H1 (cell line): ENCODE data around the gene PCDHA1. TPM values are rescaled to one million over a fixed set of nuclear protein-coding genes. Genes with fewer than 3 reads are reported as not detected.

Experiments used
- CTCF ChIA-PET: fragments of 300-600 bp; sonication (Branson Sonifier 250); formaldehyde crosslinking; loops from one replicate; lab custom pipeline; 2021; ENCODE audit not compliant: partially characterized antibody; lab: Charles Lee
- POLR2A ChIA-PET: fragments of 300-600 bp; sonication (Branson Sonifier 250); formaldehyde crosslinking; loops from one replicate; lab custom pipeline; 2021; ENCODE audit warnings: inconsistent platforms; ENCODE audit not compliant: partially characterized antibody; lab: Charles Lee
- DNase-seq, 2 experiments: peaks; one replicate each; pipeline versions ENCODE4 v3.0.0 to v3.0.0-alpha.2; 2010 to 2022; ENCODE audit warnings: low spot score in 2 of 2, low read depth in 1 of 2, mixed read lengths in 1 of 2
- FAIRE-seq: peaks from 2 replicates; lab custom pipeline; 2011; peaks lifted over from hg19 to GRCh38; lab: Jason Lieb, UNC
- H2AFZ ChIP-seq: 2 replicates; pipeline ENCODE4 v1.8.1; 2012; ENCODE audit warnings: low read length, inconsistent platforms
- H2AK5ac ChIP-seq: 2 replicates; pipeline ENCODE4 v1.6.1; 2013; ENCODE audit warnings: low read depth, low read length
- H2BK120ac ChIP-seq: replicated peaks from 2 replicates; pipeline ENCODE3; 2013; ENCODE audit warnings: low read depth, low read length, inconsistent platforms
- H2BK12ac ChIP-seq: 2 replicates; pipeline ENCODE4 v1.6.1; 2013; ENCODE audit warnings: low read depth, low read length
- H2BK15ac ChIP-seq: 2 replicates; pipeline ENCODE4 v1.6.1; 2013; ENCODE audit warnings: low read length
- H2BK20ac ChIP-seq: 2 replicates; pipeline ENCODE4 v1.6.1; 2013; ENCODE audit warnings: low read length
- H2BK5ac ChIP-seq: 2 replicates; pipeline ENCODE4 v1.6.1; 2013; ENCODE audit warnings: low read depth, low read length
- H3K14ac ChIP-seq: 2 replicates; pipeline ENCODE4 v1.6.1; 2013; ENCODE audit warnings: inconsistent platforms; ENCODE audit not compliant: insufficient read length
- H3K18ac ChIP-seq: 2 replicates; pipeline ENCODE4 v1.6.1; 2013; ENCODE audit warnings: low read length; ENCODE audit errors: extremely low read depth
- H3K23ac ChIP-seq: 2 replicates; pipeline ENCODE4 v1.6.1; 2013; ENCODE audit warnings: inconsistent platforms; ENCODE audit not compliant: insufficient read length
- H3K23me2 ChIP-seq: 2 replicates; pipeline ENCODE4 v1.6.1; 2013; ENCODE audit warnings: low read depth, low read length
- H3K27ac ChIP-seq: 2 replicates; pipeline ENCODE4 v1.6.1; 2011; ENCODE audit warnings: low read depth, low read length, inconsistent platforms
- H3K27me3 ChIP-seq, 4 experiments: replicated peaks in 1 of 4; 1 replicate in 1 of 4; 2 replicates in 3 of 4; pipeline versions ENCODE4 v1.6.1 to v1.8.1; 2011 to 2013; ENCODE audit warnings: low read length in 3 of 4, mild to moderate bottlenecking in 3 of 4, inconsistent platforms in 2 of 4, mixed read lengths in 2 of 4, moderate library complexity in 1 of 4; ENCODE audit not compliant: control insufficient read depth in 3 of 4, insufficient read depth in 3 of 4; ENCODE audit errors: extremely low read depth in 1 of 4
- H3K36me3 ChIP-seq, 4 experiments: 2 replicates each; pipeline versions ENCODE4 v1.6.1 to v1.8.1; 2011 to 2013; ENCODE audit warnings: mild to moderate bottlenecking in 4 of 4, low read length in 3 of 4, moderate library complexity in 2 of 4, control low read depth in 1 of 4, inconsistent platforms in 1 of 4; ENCODE audit not compliant: insufficient read depth in 4 of 4, control insufficient read depth in 2 of 4
- H3K4ac ChIP-seq: replicated peaks from 2 replicates; pipeline ENCODE3; 2013; ENCODE audit warnings: low read length, low read depth, mixed read lengths, inconsistent platforms; ENCODE audit not compliant: insufficient read length
- H3K4me1 ChIP-seq, 4 experiments: replicated peaks in 1 of 4; 1 replicate in 1 of 4; 2 replicates in 3 of 4; pipeline versions ENCODE4 v1.6.1 to v1.8.1; 2011 to 2013; ENCODE audit warnings: low read length in 3 of 4, inconsistent platforms in 2 of 4, mixed read lengths in 1 of 4; ENCODE audit not compliant: insufficient read depth in 4 of 4, control insufficient read depth in 3 of 4
- H3K4me2 ChIP-seq, 2 experiments: 2 replicates each; pipeline versions ENCODE4 v1.6.1 to v1.8.1; 2011 to 2013; ENCODE audit warnings: low read depth in 2 of 2, low read length in 2 of 2, control low read depth in 1 of 2, inconsistent platforms in 1 of 2, mild to moderate bottlenecking in 1 of 2; ENCODE audit not compliant: insufficient read depth in 1 of 2
- H3K4me3 ChIP-seq, 4 experiments: fragments of 200-600, 300-600 bp in 1 of 4; sonication (generic), shearing (Covaris generic), sonication (Bioruptor Twin) in 1 of 4; 2 replicates each; pipeline versions ENCODE4 v1.5.1 to v1.8.1; 2011 to 2016; ENCODE audit warnings: low read length in 4 of 4, low read depth in 3 of 4, control low read depth in 2 of 4, inconsistent platforms in 2 of 4, mild to moderate bottlenecking in 2 of 4, mixed read lengths in 1 of 4, moderate library complexity in 1 of 4; ENCODE audit not compliant: insufficient read depth in 2 of 4; ENCODE audit errors: extremely low read depth in 1 of 4
- H3K56ac ChIP-seq: replicated peaks from 2 replicates; pipeline ENCODE3; 2013; ENCODE audit warnings: low read depth, mild to moderate bottlenecking, mixed read lengths, low read length, inconsistent platforms; ENCODE audit not compliant: insufficient read length
- H3K79me1 ChIP-seq: 2 replicates; pipeline ENCODE4 v1.6.1; 2013; ENCODE audit warnings: low read depth, low read length, control low read depth
- H3K79me2 ChIP-seq, 2 experiments: 2 replicates each; pipeline versions ENCODE4 v1.6.1 to v1.8.1; 2012 to 2013; ENCODE audit warnings: low read length in 2 of 2, mild to moderate bottlenecking in 2 of 2, inconsistent platforms in 1 of 2; ENCODE audit not compliant: insufficient read depth in 2 of 2, control insufficient read depth in 1 of 2
- H3K9ac ChIP-seq, 4 experiments: replicated peaks in 1 of 4; 1 replicate in 1 of 4; 2 replicates in 3 of 4; pipeline versions ENCODE4 v1.6.1 to v1.8.1; 2011 to 2013; ENCODE audit warnings: low read depth in 3 of 4, low read length in 3 of 4, control low read depth in 2 of 4, mild to moderate bottlenecking in 2 of 4, moderate library complexity in 2 of 4, inconsistent platforms in 1 of 4; ENCODE audit errors: extremely low read depth in 1 of 4
- H3K9me3 ChIP-seq, 2 experiments: 2 replicates each; pipeline versions ENCODE4 v1.6.1 to v1.8.1; 2012 to 2013; ENCODE audit warnings: mild to moderate bottlenecking in 2 of 2, moderate library complexity in 2 of 2, control low read depth in 1 of 2, inconsistent platforms in 1 of 2, low read depth in 1 of 2, low read length in 1 of 2, mixed read lengths in 1 of 2; ENCODE audit not compliant: insufficient read depth in 2 of 2
- H4K20me1 ChIP-seq, 2 experiments: replicated peaks in 1 of 2; 2 replicates each; pipeline versions ENCODE3 to v1.8.1; 2011 to 2013; ENCODE audit warnings: inconsistent platforms in 2 of 2, low read length in 2 of 2, mild to moderate bottlenecking in 1 of 2; ENCODE audit not compliant: insufficient read depth in 2 of 2, control insufficient read depth in 1 of 2
- H4K5ac ChIP-seq: 2 replicates; pipeline ENCODE4 v1.6.1; 2013; ENCODE audit warnings: low read length, low read depth, mixed read lengths, inconsistent platforms; ENCODE audit not compliant: insufficient read length
- H4K8ac ChIP-seq: 2 replicates; pipeline ENCODE4 v1.8.0; 2013; ENCODE audit warnings: mild to moderate bottlenecking, moderate library complexity, low read length, inconsistent platforms; ENCODE audit not compliant: insufficient read depth; ENCODE audit errors: extremely low read depth
- H4K91ac ChIP-seq: replicated peaks from 2 replicates; pipeline ENCODE3; 2013; ENCODE audit warnings: low read length, mixed read lengths, inconsistent platforms; ENCODE audit not compliant: insufficient read length
- ASH2L ChIP-seq: fragments of 200-600, 300-600 bp; sonication (generic); IDR thresholded peaks from one replicate; pipeline ENCODE4 v1.7.1; 2017; ENCODE audit warnings: low read length
- CTCF ChIP-seq, 3 experiments: IDR thresholded peaks; 1 replicate in 2 of 3; 2 replicates in 1 of 3; pipeline versions ENCODE4 v1.5.1 to v1.6.1; 2011; ENCODE audit warnings: low read length in 3 of 3, mild to moderate bottlenecking in 3 of 3, inconsistent platforms in 2 of 3, low read depth in 1 of 3, moderate library complexity in 1 of 3; ENCODE audit not compliant: insufficient read depth in 1 of 3; ENCODE audit errors: control extremely low read depth in 1 of 3
- KDM4A ChIP-seq: IDR thresholded peaks from one replicate; pipeline ENCODE4 v1.7.1; 2012; ENCODE audit warnings: low read depth, mild to moderate bottlenecking, moderate library complexity, low read length, inconsistent platforms; ENCODE audit not compliant: severe bottlenecking
- RAD21 ChIP-seq, 2 experiments: IDR thresholded peaks in 1 of 2; conservative IDR thresholded peaks in 1 of 2; 2 replicates each; pipeline ENCODE4 v1.6.1; 2011; ENCODE audit warnings: low read depth in 2 of 2, low read length in 2 of 2, improper control_type of control experiment in 1 of 2, inconsistent platforms in 1 of 2, mild to moderate bottlenecking in 1 of 2, moderate library complexity in 1 of 2
- RXRA ChIP-seq: IDR thresholded peaks from 2 replicates; pipeline ENCODE4 v1.6.1; 2011; ENCODE audit warnings: low read depth, mild to moderate bottlenecking, low read length, moderate library complexity; ENCODE audit not compliant: insufficient read depth
- SRF ChIP-seq: IDR thresholded peaks from 2 replicates; pipeline ENCODE4 v1.6.1; 2011; ENCODE audit warnings: mild to moderate bottlenecking, low read depth, low read length, moderate library complexity
- WGBS, 2 experiments: shearing (Covaris generic) in 1 of 2; methylation state at CpG; one replicate each; pipeline versions ENCODE4 v1.1.6 to v1.1.7; 2013 to 2015; ENCODE audit warnings: low lambda C conversion rate in 2 of 2, mixed read lengths in 2 of 2, inconsistent platforms in 1 of 2, low coverage in 1 of 2, missing lambda C conversion rate in 1 of 2; ENCODE audit not compliant: insufficient replicate concordance in 2 of 2, insufficient coverage in 1 of 2, insufficient read length in 1 of 2; ENCODE audit errors: extremely low coverage in 1 of 2, missing lambda C conversion rate in 1 of 2; 5-methylcytosine and 5-hydroxymethylcytosine counted together
- polyA plus RNA-seq, 7 experiments: library from polyadenylated mRNA; depleted of rRNA in 3 of 7; stranded (reverse) in 5 of 7; unstranded in 2 of 7; fragments of >200 nt in 5 of 7; fragments of 200-250 nt in 2 of 7; gene quantifications; 1 replicate in 5 of 7; 2 replicates in 1 of 7; 4 replicates in 1 of 7; pipeline versions ENCODE4 v1.2.1 to v1.2.3, GENCODE V29; 2011 to 2013; ENCODE audit warnings: missing spikeins in 2 of 7, mixed read lengths in 2 of 7
- total RNA-seq: library from RNA; stranded (reverse); fragmentation: NEBNext Ultra II Directional; extraction: Animal tissue kit (Norgen Biotek cat#: 25700); gene quantifications from 2 replicates; pipeline ENCODE4 v1.2.1, GENCODE V29; 2021

Gene PCDHA1
- total and polyA plus RNA-seq, 2 of the 8 experiments (the other 6 are each of a cell fraction or from before 2014, with no cell fraction given) = 0.23 to 0.50 TPM

DNA sequence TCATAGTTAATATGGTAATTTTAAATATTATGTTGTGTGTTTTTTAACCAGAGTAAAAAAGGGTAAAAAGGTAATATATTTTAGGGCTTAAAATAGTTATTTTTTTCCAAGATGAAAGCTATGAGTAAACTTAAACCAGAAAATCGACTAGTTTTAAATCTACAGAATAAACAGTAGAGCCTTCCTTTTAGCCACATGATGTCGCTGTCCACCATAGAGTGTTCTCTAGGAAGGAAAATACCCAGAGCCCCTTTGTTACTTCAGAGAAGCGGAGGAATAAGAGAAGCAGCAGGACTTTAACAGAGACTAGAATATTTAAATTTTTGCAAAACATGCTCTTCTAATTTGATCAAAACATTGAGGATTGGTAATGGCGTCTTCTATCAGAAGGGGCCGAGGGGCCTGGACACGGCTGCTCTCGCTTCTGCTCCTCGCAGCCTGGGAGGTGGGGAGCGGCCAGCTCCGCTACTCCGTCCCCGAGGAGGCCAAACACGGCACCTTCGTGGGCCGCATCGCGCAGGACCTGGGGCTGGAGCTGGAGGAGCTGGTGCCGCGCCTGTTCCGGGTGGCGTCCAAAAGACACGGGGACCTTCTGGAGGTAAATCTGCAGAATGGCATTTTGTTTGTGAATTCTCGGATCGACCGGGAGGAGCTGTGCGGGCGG lies 8.8 kb downstream of the PCDHA1 start, which contains the start of gene PCDHA2:
PCDHA2 (plus strand) TSS at position 258 of the 664 bp plus-strand sequence.
- no peak within 1 kb of the TSS; a peak in 1 of 7 replicates for H3K9ac ChIP-seq
- H4K5ac ChIP-seq = no peak within 1 kb of the TSS
- peaks cover 3 to 16% of the 10 kb centered on the region in 2 experiments; a peak in 3 of 4 replicates for H3K9me3 ChIP-seq
- no peak within 1 kb of the TSS for H2BK120ac ChIP-seq
- H3K4me3 ChIP-seq = peak within 1 kb of the TSS; percentile 51 to 86 (median 58)
- no peaks in the 10 kb centered on the region for H3K79me2 ChIP-seq
- H4K91ac ChIP-seq = no peak within 1 kb of the TSS
- FAIRE-seq (no peak), DNase-seq (peak in 1 of 2 experiments; percentile 58)
- no peak within 1 kb of the TSS for H2BK5ac ChIP-seq
- H3K14ac ChIP-seq = no peak within 1 kb of the TSS
- POLR2A ChIA-PET = interaction anchor here (1.5 to 1.6 kb wide), 2 partner anchors 9 to 13 kb away, joined by 3 to 4 read pairs; partner anchors contain the start of gene PCDHA1
- H4K8ac ChIP-seq = no peak within 1 kb of the TSS
- no peaks in the 10 kb centered on the region for H3K27me3 ChIP-seq
- H4K20me1 ChIP-seq = no peaks in the 10 kb centered on the region
- no peak within 1 kb of the TSS for H2BK15ac ChIP-seq
- H2BK20ac ChIP-seq = no peak within 1 kb of the TSS
- H3K27ac ChIP-seq = no peak within 1 kb of the TSS
- H3K36me3 ChIP-seq = peaks cover 0 to 10% (median 0%) of the 10 kb centered on the region in 4 experiments; a peak in 1 of 8 replicates
- TF ChIP-seq SRF (no peak), ASH2L (peak; percentile 30), RAD21 (IDR thresholded peaks at IDR 0.05 in 1 of 2, conservative IDR thresholded peaks at IDR 0.05 in 1 of 2; ENCODE audit: low read depth in 2 of 2, low read length in 2 of 2) (peak; percentile 45 to 54), KDM4A (peak; percentile 48), CTCF (IDR thresholded peaks at IDR 0.05; ENCODE audit: control extremely low read depth in 1 of 3, insufficient read depth in 1 of 3, low read depth in 1 of 3, low read length in 3 of 3) (peak in 2 of 3 experiments; percentile 38 to 47; a peak in 2 of 4 replicates), RXRA (no peak)
- H3K4ac ChIP-seq = no peak within 1 kb of the TSS
- H2AFZ ChIP-seq = peak within 1 kb of the TSS; percentile 86; the same call in 1 of the 2 replicates
- no peak within 1 kb of the TSS for H3K23ac ChIP-seq
- no peaks in the 10 kb centered on the region for H3K23me2 ChIP-seq
- WGBS, 2 experiments = 46% methylated on average over 27 of the region's 27 CpGs; no CpG with 5 or more reads in 1 of the 2 experiments
- H2AK5ac ChIP-seq = no peak within 1 kb of the TSS
- peak within 1 kb of the TSS; percentile 56 to 81 for H3K4me2 ChIP-seq
- no peak within 1 kb of the TSS for H2BK12ac ChIP-seq
- H3K56ac ChIP-seq = no peak within 1 kb of the TSS
- H3K4me1 ChIP-seq = no peaks in the 10 kb centered on the region
- H3K18ac ChIP-seq = no peak within 1 kb of the TSS
- no peaks in the 10 kb centered on the region for H3K79me1 ChIP-seq
- CTCF ChIA-PET = interaction anchor here (0.6 to 5.7 kb wide), 30 partner anchors 9 to 719 kb away, joined by 3 to 59 read pairs (median 4); partner anchors contain the start of genes PCDHA1, PCDHA4, PCDHA6 and PCDHA8
